ENCODE data around the gene HSDL1. TPM values are rescaled to one million over a fixed set of nuclear protein-coding genes. Genes with fewer than 3 reads are reported as not detected.

HSDL1 gene
- total and polyA plus RNA-seq, 2 of the 4 experiments (the other 2 are of a cell fraction), result 11.6 to 18.3 TPM

- Histone ChIP-seq H2BK15ac (ENCODE audit: low read depth, low read length) (no peak overlapping the region), H3K4me1 (ENCODE audit: control insufficient read depth, insufficient read depth, low read length) (peaks cover 3% of the 10 kb centered on the region), H2AK5ac (ENCODE audit: low read depth, low read length) (no peak overlapping the region), H3K27ac (ENCODE audit: insufficient read depth, low read length) (no peak overlapping the region), H2AFZ (replicated peaks; ENCODE audit: low read length, poor library complexity) (no peak overlapping the region), H3K56ac (ENCODE audit: extremely low read depth, insufficient read depth, low read length) (no peak overlapping the region), H3K4me2 (ENCODE audit: low read depth, low read length) (no peak overlapping the region), H3K14ac (replicated peaks; ENCODE audit: low read depth, low read length) (no peak overlapping the region), H2BK120ac (ENCODE audit: low read depth, low read length) (no peak overlapping the region), H3K27me3 (ENCODE audit: control insufficient read depth, insufficient read depth, low read length) (no peaks in the 10 kb centered on the region), H3K9me1 (ENCODE audit: insufficient read depth, low read length) (peaks cover 2% of the 10 kb centered on the region; the same call in 1 of the 2 replicates), H3K36me3 (ENCODE audit: control insufficient read depth, insufficient read depth, low read length) (peaks cover 41% of the 10 kb centered on the region), H3K9ac (ENCODE audit: low read depth, low read length) (no peak overlapping the region), H4K5ac (ENCODE audit: low read depth, low read length) (no peak overlapping the region), H2AK9ac (replicated peaks; ENCODE audit: low read depth, low read length, poor library complexity) (no peak overlapping the region), H3K23ac (ENCODE audit: low read depth, low read length) (no peak overlapping the region), H4K20me1 (ENCODE audit: insufficient read depth, low read length) (0 out of 2 replicates have a peak, but pooled peaks cover 9% of the 10 kb centered on the region), H3K18ac (ENCODE audit: low read depth, low read length) (no peak overlapping the region), H2BK5ac (ENCODE audit: low read depth, low read length, poor library complexity, severe bottlenecking) (no peak overlapping the region), H3K4ac (ENCODE audit: low read depth, low read length) (no peak overlapping the region), H3K4me3 (ENCODE audit: insufficient read depth, low read depth, low read length) (no peak overlapping the region), H4K91ac (ENCODE audit: insufficient read depth, low read depth, low read length) (no peak overlapping the region), H3K79me1 (ENCODE audit: low read depth in 1 of 2, low read length in 2 of 2) (peaks cover 0 to 6% of the 10 kb centered on the region in 2 experiments; a peak in 2 of 4 replicates), H3K9me3 (ENCODE audit: control insufficient read depth, insufficient read depth, low read length) (no peaks in the 10 kb centered on the region), H2BK20ac (ENCODE audit: low read depth, low read length) (no peak overlapping the region), H4K8ac (ENCODE audit: low read depth in 2 of 2, low read length in 2 of 2) (no peak overlapping the region)
- BruUV-seq (replicated peaks), result no TSS peak
- ChIA-PET POLR2A (ENCODE audit: unreplicated experiment) (no interaction called here), CTCF (interaction anchor here (0.7 kb wide), 1 partner anchor 9 kb away, joined by 4 read pairs; no protein-coding TSS in a partner anchor)
- ATAC-seq (ENCODE audit: low read depth), result no peak
- dilution Hi-C loops (cut with HindIII; ENCODE audit: low sequenced_read_pairs, unreplicated experiment), result no loop called here
- TF ChIP-seq MAZ (IDR thresholded peaks at IDR 0.05; ENCODE audit: borderline replicate concordance, low read depth, low read length), result no peak
- no peak for TF ChIP-seq USF2 (IDR thresholded peaks at IDR 0.05; ENCODE audit: low read depth, low read length)
- no peak for TF ChIP-seq RCOR1 (IDR thresholded peaks at IDR 0.05; ENCODE audit: insufficient replicate concordance, low read length)
- no peak for TF ChIP-seq MXI1 (IDR thresholded peaks at IDR 0.05; ENCODE audit: borderline replicate concordance, low read depth, low read length)
- no peak for TF ChIP-seq CTCF (conservative IDR thresholded peaks at IDR 0.05; ENCODE audit: low read depth, low read length)
- 100% methylated on average over 1 of the region's 3 CpGs; no CpG with 5 or more reads in 1 of the 2 experiments for WGBS, 2 experiments (ENCODE audit: extremely low coverage in 2 of 2, insufficient read length in 1 of 2)
- no peak for DNase-seq
- in situ Hi-C loops (cut with MboI; ENCODE audit: low sequenced_read_pairs), result no loop called here
- intact Hi-C loops (cut with micrococcal nuclease), result no loop called here
Observed at GRCh38 chr16:84074721-84075120, 70.3 kb downstream of the HSDL1 start.

Other genes starting within 250 kb of the HSDL1 start
- 1.9 and 2.7 TPM in 2 replicates for gene MLYCD, start 246.1 kb downstream of the HSDL1 start, total RNA-seq (2012; rRNA removed)
- gene MLYCD, start 246.1 kb downstream of the HSDL1 start, polyA plus RNA-seq (2012; rRNA removed), result 1.9 TPM in 2 replicates
- gene OSGIN1, start 191.9 kb downstream of the HSDL1 start, total RNA-seq (2012; rRNA removed), result 0.83 and 0.90 TPM in 2 replicates
- gene OSGIN1, start 191.9 kb downstream of the HSDL1 start, polyA plus RNA-seq (2012; rRNA removed), result 6.4 and 7.4 TPM in 2 replicates
- gene NECAB2, start 176.9 kb downstream of the HSDL1 start, total RNA-seq (2012; rRNA removed), result under 0.01 TPM in 1 of 2 replicates, not detected in the other
- 0.26 and 0.27 TPM in 2 replicates for gene NECAB2, start 176.9 kb downstream of the HSDL1 start, polyA plus RNA-seq (2012; rRNA removed)
- gene SLC38A8, start 102.4 kb downstream of the HSDL1 start, total RNA-seq (2012; rRNA removed), result not detected in 2 replicates
- not detected in 2 replicates for gene SLC38A8, start 102.4 kb downstream of the HSDL1 start, polyA plus RNA-seq (2012; rRNA removed)
- gene MBTPS1, start 28.2 kb downstream of the HSDL1 start, total RNA-seq (2012; rRNA removed), result 70.3 and 70.4 TPM in 2 replicates
- 45.9 and 59.0 TPM in 2 replicates for gene MBTPS1, start 28.2 kb downstream of the HSDL1 start, polyA plus RNA-seq (2012; rRNA removed)
- not detected in 2 replicates for gene DNAAF1, start 131 bp upstream of the HSDL1 start, total RNA-seq (2012; rRNA removed)
- gene DNAAF1, start 131 bp upstream of the HSDL1 start, polyA plus RNA-seq (2012; rRNA removed), result 0.05 TPM in 1 of 2 replicates, not detected in the other
- gene TAF1C, start 41.9 kb upstream of the HSDL1 start, total RNA-seq (2012; rRNA removed), result 6.1 and 7.3 TPM in 2 replicates
- gene TAF1C, start 41.9 kb upstream of the HSDL1 start, polyA plus RNA-seq (2012; rRNA removed), result 35.5 and 41.6 TPM in 2 replicates
- not detected in 2 replicates for gene ADAD2, start 46.0 kb upstream of the HSDL1 start, total RNA-seq (2012; rRNA removed)
- not detected in 2 replicates for gene ADAD2, start 46.0 kb upstream of the HSDL1 start, polyA plus RNA-seq (2012; rRNA removed)
- gene KCNG4, start 94.8 kb upstream of the HSDL1 start, total RNA-seq (2012; rRNA removed), result not detected in 2 replicates
- gene KCNG4, start 94.8 kb upstream of the HSDL1 start, polyA plus RNA-seq (2012; rRNA removed), result not detected in 2 replicates
- 4.7 and 5.0 TPM in 2 replicates for gene WFDC1, start 149.7 kb upstream of the HSDL1 start, total RNA-seq (2012; rRNA removed)
- gene WFDC1, start 149.7 kb upstream of the HSDL1 start, polyA plus RNA-seq (2012; rRNA removed), result 6.8 and 7.0 TPM in 2 replicates
- gene ATP2C2, start 223.4 kb upstream of the HSDL1 start, total RNA-seq (2012; rRNA removed), result not detected in 2 replicates
- gene ATP2C2, start 223.4 kb upstream of the HSDL1 start, polyA plus RNA-seq (2012; rRNA removed), result not detected in 2 replicates